ENCODE results near the gene PRR12.

DNA sequence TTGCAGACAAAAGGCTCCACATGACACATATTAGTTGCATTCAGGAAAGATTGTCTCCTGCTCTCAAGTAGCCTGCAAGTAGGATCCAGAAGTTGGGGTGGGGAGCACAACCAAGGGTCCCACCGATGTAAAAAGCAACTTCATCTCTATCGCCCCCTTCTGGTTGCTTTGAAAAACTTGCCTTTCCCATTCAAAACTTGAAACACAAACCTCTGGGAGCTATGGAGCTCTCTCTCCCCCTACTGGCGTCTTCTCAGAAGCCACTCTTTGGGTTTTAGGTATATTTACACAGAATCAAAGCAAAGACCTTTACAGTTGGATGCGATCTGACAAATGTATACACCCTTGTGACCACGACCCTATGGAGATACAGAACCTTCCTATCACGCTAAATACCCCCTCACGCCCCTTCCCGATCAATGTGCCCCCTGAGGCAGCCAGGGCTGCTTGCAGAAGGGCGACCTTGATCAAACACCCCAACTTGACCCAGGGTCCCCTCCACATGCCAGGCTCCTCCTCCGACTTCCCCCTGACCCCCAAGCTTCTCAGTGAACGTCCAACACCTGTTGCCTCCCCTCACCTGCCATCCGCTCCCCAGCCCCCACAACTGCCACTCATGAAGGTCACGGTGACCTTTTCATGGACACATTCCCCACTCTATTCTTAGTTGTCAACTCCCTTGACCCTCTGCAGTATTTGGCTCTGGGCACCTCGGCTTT, 20.7 kb upstream of the PRR12 start:
- TF ChIP-seq MEIS1 (CRISPR knock-in tag; IDR thresholded peaks at IDR 0.05; ENCODE audit: borderline replicate concordance) (no peak), YY1 (tag by site-specific recombination; IDR thresholded peaks at IDR 0.05) (no peak), ZNF362 (tag by site-specific recombination; IDR thresholded peaks at IDR 0.05) (no peak), ZBTB48 (tag by site-specific recombination; IDR thresholded peaks at IDR 0.05) (no peak), AEBP2 (tag by site-specific recombination; IDR thresholded peaks at IDR 0.05; ENCODE audit: borderline replicate concordance) (no peak), ZNF239 (tag by site-specific recombination; IDR thresholded peaks at IDR 0.05) (no peak)

Measured in HEK293 (cell line).